Mononuclear cell (primary cell): ENCODE data around the gene RAB11FIP4. TPM values are rescaled to one million over a fixed set of nuclear protein-coding genes. Genes with fewer than 3 reads are reported as not detected.

Experiments used
- total RNA-seq: library from RNA; depleted of rRNA; stranded (reverse); fragments of >200 nt; gene quantifications from one replicate; pipeline ENCODE4 v1.2.3, GENCODE V29; 2012

RAB11FIP4 gene
- total RNA-seq, 1 donor: 48.0 TPM

Other genes starting within 250 kb of the RAB11FIP4 start
- 0.21 TPM for gene OMG, start 94.4 kb upstream of the RAB11FIP4 start, total RNA-seq
- 185 TPM for gene EVI2B, start 77.6 kb upstream of the RAB11FIP4 start, total RNA-seq
- 156 TPM for gene EVI2A, start 70.1 kb upstream of the RAB11FIP4 start, total RNA-seq